ENCODE measurements around the gene BRK1. TPM values are rescaled to one million over a fixed set of nuclear protein-coding genes. Genes with fewer than 3 reads are reported as not detected.
A peak's percentile ranks its signal among the peaks of the same experiment; 100 is the strongest.
"Not testable (repeated sequence)": the region's sequence is repeated elsewhere in the genome, so short reads cannot be mapped to it uniquely, and the experiment has no call there.

BRK1 gene
- total RNA-seq, 1 donor from 2014 or later, result 112 TPM

- no peaks in the 10 kb centered on the region for H3K36me3 ChIP-seq
- H3K27ac ChIP-seq, result no peak overlapping the region
- DNase-seq (no peak), ATAC-seq (no peak)
- H3K9me3 ChIP-seq, result no peaks in the 10 kb centered on the region
- peaks cover 12% of the 10 kb centered on the region for H3K4me1 ChIP-seq
- H3K4me3 ChIP-seq, result no peak overlapping the region
- no peaks in the 10 kb centered on the region for H3K27me3 ChIP-seq
- TF ChIP-seq CTCF (IDR thresholded peaks at IDR 0.05), result peak; percentile 12
- intact Hi-C loops (cut with DNase I), result no loop called here
Observed at GRCh38 chr3:10169000-10169496, 53.6 kb downstream of the BRK1 start.

GRCh38 chr3:10170915-10171478 lies 55.5 kb downstream of the BRK1 start:
- intact Hi-C loops (cut with DNase I), result no loop called here
- no peak for DNase-seq
- no peak overlapping the region for H3K27ac ChIP-seq

GRCh38 chr3:10173095-10173925 lies 57.8 kb downstream of the BRK1 start:
- no peaks in the 10 kb centered on the region for H3K9me3 ChIP-seq
- H3K36me3 ChIP-seq, result no peaks in the 10 kb centered on the region
- TF ChIP-seq CTCF (IDR thresholded peaks at IDR 0.05), result no peak
- peak overlapping the region; percentile 78 for H3K27ac ChIP-seq
- ATAC-seq (no peak), DNase-seq (no peak)
- intact Hi-C loops (cut with DNase I), result no loop called here
- peaks cover 17% of the 10 kb centered on the region for H3K4me1 ChIP-seq
- H3K4me3 ChIP-seq, result no peak overlapping the region
- no peaks in the 10 kb centered on the region for H3K27me3 ChIP-seq

More at GRCh38 chr3:10170915-10171478, 55.5 kb downstream of the BRK1 start:
- Histone ChIP-seq H3K4me1 (peaks cover 17% of the 10 kb centered on the region), H3K36me3 (no peaks in the 10 kb centered on the region), H3K9me3 (no peaks in the 10 kb centered on the region), H3K27me3 (no peaks in the 10 kb centered on the region), H3K4me3 (no peak overlapping the region)
- ATAC-seq, result no peak
- TF ChIP-seq CTCF (IDR thresholded peaks at IDR 0.05), result no peak

- ATAC-seq, result peak; percentile 96
Observed at GRCh38 chr3:10173926-10174435, 58.5 kb downstream of the BRK1 start.

GRCh38 chr3:10175334-10175733 lies 59.9 kb downstream of the BRK1 start:
- DNase-seq; H3K27me3 ChIP-seq; H3K4me3 ChIP-seq; H3K27ac ChIP-seq; H3K9me3 ChIP-seq; intact Hi-C loops (cut with DNase I); H3K36me3 ChIP-seq; ATAC-seq: not testable (repeated sequence)
- peaks cover 17% of the 10 kb centered on the region for H3K4me1 ChIP-seq

More at GRCh38 chr3:10173926-10174435, 58.5 kb downstream of the BRK1 start:
- no peak for TF ChIP-seq CTCF (IDR thresholded peaks at IDR 0.05)
- Histone ChIP-seq H3K27me3 (no peaks in the 10 kb centered on the region), H3K27ac (peak overlapping the region; percentile 78), H3K4me3 (no peak overlapping the region), H3K4me1 (peaks cover 17% of the 10 kb centered on the region), H3K36me3 (no peaks in the 10 kb centered on the region), H3K9me3 (no peaks in the 10 kb centered on the region)
- intact Hi-C loops (cut with DNase I), result no loop called here
- peak; percentile 79 for DNase-seq

- H3K4me1 ChIP-seq, result peaks cover 17% of the 10 kb centered on the region
- intact Hi-C loops (cut with DNase I); DNase-seq; ATAC-seq; H3K9me3 ChIP-seq; H3K27ac ChIP-seq; H3K36me3 ChIP-seq; H3K27me3 ChIP-seq; H3K4me3 ChIP-seq: not testable (repeated sequence)
Observed at GRCh38 chr3:10176150-10176549, 60.7 kb downstream of the BRK1 start.

Other genes with a start within 250 kb of the BRK1 start
- gene CIDEC, start 235.4 kb upstream of the BRK1 start, total RNA-seq, result not detected
- gene JAGN1, start 225.1 kb upstream of the BRK1 start, total RNA-seq, result 28.7 TPM
- 22.6 TPM for gene IL17RE, start 212.8 kb upstream of the BRK1 start, total RNA-seq
- gene IL17RC, start 198.6 kb upstream of the BRK1 start, total RNA-seq, result 26.9 TPM
- gene CRELD1, start 181.8 kb upstream of the BRK1 start, total RNA-seq, result 51.4 TPM
- gene PRRT3, start 163.3 kb upstream of the BRK1 start, total RNA-seq, result 1.4 TPM
- gene EMC3, start 128.8 kb upstream of the BRK1 start, total RNA-seq, result 79.4 TPM
- 5.3 TPM for gene FANCD2, start 89.2 kb upstream of the BRK1 start, total RNA-seq
- gene FANCD2OS, start 7.4 kb upstream of the BRK1 start, total RNA-seq, result not detected
- 37.2 TPM for gene VHL, start 26.1 kb downstream of the BRK1 start, total RNA-seq
- gene IRAK2, start 49.2 kb downstream of the BRK1 start, total RNA-seq, result 5.2 TPM
- 32.3 TPM for gene TATDN2, start 132.8 kb downstream of the BRK1 start, total RNA-seq
- gene GHRL, start 177.3 kb downstream of the BRK1 start, total RNA-seq, result 2.2 TPM
- gene SEC13, start 205.4 kb downstream of the BRK1 start, total RNA-seq, result 81.3 TPM